Testis (tissue), 2 donors: ENCODE data around the gene OAF.

Experiments
- CTCF ChIP-seq, 3 experiments: fragments of 450-650 bp in 2 of 3; fragments of 200-600 bp in 1 of 3; sonication (generic) in 1 of 3; IDR thresholded peaks; one replicate each; pipeline ENCODE4 v1.5.1; 2016 to 2019; ENCODE audit warnings: antibody characterized with exemption in 3 of 3, mild to moderate bottlenecking in 2 of 3, moderate library complexity in 1 of 3
- POLR2A ChIP-seq: fragments of 450-650 bp; IDR thresholded peaks from one replicate; pipeline ENCODE4 v1.6.1; 2017; ENCODE audit warnings: antibody characterized with exemption, mild to moderate bottlenecking, moderate library complexity

DNA sequence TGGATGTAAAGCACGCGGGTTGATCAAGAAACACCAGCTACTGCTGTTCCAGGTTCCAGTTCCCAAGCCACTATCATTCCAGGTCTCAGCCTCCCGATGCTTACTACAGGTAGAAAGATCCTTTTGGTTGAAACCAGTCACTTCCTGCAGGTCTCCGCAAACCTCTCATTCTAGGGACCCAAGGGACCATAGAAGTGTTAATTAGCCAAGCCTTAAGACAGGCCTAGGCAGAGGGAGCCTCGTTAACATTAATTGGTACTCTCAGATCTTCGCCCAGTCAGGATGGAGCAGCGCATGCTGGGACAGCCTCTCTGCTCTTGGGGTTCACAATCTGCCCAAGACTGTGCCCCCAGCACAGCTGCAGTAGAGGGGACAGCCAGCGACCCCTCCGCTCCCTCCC, 11.2 kb upstream of the OAF start:
- TF ChIP-seq CTCF (IDR thresholded peaks at IDR 0.05) (no peak), POLR2A (no peak)
